Suppressor macrophage (primary cell): ENCODE results near the gene SVBP.

Experiments used
- DNase-seq, 4 experiments: peaks; one replicate each; pipeline ENCODE4 v3.0.0-alpha.2; 2020 to 2022

SVBP gene

DNA sequence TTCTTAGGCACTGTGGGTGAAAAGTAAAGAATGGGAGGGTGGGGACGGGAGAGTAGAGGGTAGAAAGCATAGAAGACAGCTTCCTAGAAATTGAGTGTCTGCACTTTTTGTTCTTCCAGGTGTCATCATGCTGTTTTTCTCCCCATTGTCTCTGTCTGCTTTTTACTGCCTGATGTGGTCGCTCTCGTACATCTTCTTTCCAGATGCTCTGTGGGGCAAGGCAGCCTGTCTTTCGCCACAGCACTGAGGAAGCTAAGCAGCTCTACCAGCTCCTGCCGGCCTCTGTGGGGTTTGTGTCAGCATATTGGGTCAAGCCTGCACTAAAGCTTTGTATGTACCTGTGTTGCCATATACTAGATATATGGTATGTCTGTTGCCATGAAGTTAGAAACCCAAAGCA, 19.2 kb downstream of the SVBP start:
- DNase-seq = no peak

DNA sequence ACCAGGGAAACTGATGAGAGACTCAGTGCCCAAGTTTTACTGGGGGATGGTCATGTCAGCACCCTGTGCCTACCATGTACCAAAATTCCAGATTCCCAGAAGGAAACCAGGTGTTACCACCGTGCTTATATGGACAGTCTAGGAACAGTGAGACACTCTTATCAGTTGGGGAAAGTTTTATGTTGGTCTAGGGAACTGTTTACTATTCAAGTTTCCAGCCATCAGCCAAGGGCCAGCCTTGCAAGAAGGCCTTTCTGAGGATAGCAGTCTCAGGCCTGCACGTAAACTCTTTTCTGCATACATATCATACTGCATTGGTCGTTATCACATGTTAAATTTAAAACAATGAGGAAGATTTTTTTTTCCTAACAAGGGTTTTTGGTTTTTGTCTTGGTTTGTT, 19.8 kb downstream of the SVBP start:
- DNase-seq = no peak

DNA sequence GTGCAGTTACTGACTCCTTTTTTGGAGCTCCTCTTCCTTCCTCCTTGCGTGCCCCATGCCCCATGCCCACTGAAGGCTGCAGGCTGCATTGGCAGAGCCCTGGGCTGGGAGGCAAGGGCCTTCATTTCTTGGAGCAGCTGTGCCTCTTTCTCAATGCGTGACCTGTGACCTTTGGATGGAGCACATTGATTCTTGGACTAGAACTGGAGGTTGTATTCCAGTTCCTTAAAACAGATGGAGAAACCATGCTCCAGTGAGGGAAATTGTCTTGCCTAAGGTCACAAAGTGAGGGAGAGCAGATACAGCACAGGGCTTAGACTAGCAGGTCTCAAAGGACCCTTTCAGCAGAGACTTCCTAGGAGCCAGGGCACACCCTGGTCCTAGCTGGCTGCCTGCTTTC, 23.4 kb downstream of the SVBP start:
- no peak for DNase-seq

DNA sequence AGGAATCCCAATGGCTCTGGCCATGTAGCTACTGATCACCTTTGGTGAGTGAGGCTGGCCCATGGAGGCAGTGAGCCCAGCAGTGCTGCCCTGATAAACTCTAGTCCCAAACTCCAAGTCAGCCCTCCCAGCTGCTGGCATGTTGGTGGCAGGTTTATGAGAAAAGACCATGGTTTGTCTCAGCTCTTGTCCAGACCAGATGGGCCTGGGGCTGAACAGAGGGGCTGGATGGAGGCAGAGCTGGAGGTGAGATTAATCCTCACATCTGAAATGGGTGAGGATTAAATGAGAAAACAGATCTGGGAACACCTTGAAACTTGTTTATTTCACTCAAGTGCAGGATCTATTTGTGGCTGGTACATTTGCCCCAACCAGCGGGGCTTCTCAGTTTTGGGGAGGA, 29.2 kb downstream of the SVBP start:
- DNase-seq = no peak

DNA sequence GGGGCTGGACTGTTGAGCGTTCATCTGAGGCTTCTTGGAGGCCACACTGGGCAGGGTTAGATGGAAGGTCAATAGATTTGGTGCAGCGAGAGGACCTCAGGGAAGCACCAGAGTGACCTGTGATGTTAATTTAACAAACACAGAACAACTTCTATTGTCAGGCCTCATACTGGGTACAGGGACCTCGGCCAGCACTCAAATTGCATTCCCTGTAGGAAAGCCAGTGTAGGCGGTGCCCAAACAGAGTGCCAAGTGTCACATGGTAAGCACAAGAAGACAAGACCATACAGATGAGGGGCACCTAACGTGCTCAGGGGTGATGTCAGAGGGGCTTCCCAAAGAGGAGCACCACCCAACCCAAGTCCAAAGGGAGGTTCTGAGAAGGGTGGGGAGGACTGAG, 31.1 kb downstream of the SVBP start:
- no peak for DNase-seq

DNA sequence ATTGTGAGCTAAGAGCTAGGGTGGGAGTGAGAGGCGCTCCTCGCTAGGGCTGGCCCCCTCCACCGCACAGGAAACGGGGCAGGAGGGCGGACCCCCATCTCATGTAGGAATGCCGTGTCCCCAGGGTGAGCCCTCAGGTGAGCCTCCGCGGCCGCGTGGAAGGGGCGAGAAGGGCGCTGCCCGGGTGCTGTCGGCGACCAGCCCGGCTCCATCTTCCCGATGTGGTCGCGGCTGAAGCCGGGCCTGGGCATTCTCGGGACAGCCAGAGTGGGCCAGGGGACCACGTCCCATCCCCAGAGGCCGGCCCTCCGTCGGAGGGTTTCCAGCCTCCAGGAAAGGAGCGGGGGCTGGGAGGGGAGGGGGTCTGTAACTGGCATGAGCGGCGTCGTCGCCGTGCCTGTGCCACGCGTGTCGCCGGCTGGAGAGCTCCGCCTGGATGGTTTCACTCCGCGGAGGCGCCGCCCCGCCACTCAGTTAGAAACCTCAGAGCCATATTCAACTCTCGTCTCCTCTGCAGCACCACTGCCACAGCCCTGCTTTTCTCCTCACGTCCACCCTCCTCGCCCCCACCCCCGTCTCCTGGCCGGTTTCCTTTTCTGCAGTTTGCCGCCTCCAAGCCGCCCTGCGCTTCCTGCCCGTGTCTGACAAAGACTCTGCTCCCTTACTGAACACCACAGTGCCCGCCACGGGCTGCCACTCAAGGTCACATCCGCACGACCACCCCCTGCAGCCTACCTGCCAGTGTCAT, 32.1 kb downstream of the SVBP start, which contains the start of gene TMEM269:
Gene TMEM269, plus strand, starts transcription at position 46 of the 748 bp plus-strand sequence. CDS start 4,903 bp downstream, outside the sequence.
- peak in 2 of 4 experiments; percentile 32 to 38 for DNase-seq

DNA sequence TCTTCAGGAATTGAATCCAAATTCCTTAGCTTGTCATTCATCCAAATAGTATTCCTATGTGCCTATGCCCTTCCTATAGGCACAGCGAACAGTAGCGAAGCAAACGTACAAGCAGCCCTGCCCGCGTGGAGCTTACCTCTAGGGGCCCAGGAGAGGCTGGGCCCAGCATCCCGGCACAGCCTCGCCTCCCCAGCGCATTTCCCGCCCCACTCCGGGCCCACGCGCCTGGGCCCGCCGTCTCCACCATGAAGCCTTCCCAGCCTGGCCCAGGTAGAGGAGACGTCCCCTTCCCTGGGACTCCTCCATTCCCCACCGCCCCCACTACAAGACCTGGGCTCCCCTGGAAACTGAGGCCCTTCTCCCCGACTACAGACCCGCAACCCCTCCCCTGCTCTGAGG, 32.7 kb downstream of the SVBP start:
- DNase-seq = no peak

DNA sequence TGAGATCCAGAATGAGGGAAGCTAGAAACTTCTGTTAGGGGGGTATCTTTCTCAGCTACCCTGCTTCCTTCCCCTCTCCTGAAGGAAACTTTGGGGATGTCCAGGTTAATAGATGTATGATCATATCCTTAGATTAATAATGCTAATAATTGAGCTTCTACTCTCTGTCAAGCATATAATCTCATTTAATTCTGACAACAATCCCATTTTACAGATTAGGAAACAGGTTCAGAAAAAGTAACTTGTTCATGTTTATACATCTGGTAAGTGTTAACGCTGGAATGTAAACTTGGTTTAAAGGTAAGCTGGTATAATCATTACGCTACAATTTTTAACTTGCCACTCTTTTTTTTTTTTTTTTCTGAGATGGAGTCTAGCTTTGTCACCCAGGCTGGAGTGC, 34.1 kb downstream of the SVBP start:
- DNase-seq = no peak

DNA sequence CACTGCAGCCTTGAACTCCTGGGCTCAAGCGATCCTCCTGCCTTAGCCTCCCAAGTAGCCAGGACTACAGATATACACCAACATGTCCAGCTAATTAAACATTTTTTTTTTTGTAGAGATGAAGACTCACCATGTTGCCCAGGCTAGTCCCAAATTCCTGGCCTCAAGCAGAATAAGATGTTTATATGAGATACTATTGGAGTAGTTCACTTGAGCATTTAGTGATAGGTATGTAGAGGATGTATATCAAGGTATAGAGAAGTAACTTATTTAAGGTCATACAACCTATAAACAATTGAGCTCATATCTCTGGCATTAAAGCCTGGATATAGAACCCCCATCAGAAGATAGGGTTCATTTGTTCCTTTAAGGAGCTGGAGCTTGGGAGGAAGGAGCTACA, 37.0 kb downstream of the SVBP start:
- DNase-seq = no peak

DNA sequence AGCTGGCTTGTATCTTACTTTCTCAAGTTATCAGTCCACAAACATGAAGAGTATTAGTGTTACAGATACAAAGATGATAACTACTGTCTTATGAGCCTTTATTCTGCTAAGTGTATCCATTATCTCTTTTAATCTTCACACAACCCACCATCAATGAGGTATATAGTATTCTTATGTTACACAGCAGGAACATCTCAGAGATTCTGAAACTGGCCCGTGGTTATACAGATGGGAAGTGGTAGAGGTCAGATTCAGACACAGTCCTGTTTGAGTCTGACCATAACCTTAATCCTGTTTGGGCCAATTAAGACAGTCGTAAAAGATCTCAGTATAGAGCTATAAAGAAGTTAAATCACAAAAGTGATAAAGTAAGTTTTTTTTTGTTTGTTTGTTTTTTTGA, 37.5 kb downstream of the SVBP start:
- DNase-seq = no peak

DNA sequence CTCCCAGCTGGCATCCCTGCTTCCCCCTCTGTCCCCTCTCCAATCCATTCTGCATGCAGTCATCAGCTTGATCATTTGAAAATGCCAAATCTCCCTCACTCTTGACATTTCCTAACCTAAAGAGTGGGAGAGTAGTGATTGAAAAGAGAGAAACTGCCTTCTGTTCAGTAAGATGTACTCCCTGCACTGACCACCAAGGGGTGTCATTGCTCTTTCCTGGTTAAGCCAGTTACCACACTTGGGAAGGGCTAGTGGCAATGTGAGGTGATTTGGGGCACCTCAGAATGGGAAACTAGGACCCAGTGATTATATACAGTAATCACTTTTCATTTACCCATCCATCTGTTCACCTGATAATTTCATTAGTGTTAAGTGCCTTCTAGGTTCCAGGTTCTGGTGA, 39.3 kb downstream of the SVBP start:
- DNase-seq = peak; percentile 50 to 63 (median 60)

DNA sequence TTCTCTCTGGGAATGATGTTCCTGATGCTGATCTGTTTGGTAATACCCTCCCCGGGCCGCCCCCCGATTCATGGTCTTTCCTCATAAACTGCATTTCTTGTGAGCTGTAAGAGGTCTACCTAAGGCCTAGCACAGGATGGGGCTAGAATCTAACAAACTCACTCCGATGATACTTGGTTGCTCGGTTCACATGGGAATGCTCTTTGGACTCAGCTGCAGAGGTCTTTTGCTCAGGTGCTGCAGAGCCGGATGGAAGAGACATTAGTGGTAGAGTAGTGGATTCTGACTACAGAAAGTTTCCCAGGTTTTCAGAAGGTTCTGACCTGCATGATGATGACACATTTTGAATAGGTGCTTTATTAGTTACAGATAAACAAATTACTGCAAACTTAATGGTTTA, 40.7 kb downstream of the SVBP start:
- DNase-seq = no peak

DNA sequence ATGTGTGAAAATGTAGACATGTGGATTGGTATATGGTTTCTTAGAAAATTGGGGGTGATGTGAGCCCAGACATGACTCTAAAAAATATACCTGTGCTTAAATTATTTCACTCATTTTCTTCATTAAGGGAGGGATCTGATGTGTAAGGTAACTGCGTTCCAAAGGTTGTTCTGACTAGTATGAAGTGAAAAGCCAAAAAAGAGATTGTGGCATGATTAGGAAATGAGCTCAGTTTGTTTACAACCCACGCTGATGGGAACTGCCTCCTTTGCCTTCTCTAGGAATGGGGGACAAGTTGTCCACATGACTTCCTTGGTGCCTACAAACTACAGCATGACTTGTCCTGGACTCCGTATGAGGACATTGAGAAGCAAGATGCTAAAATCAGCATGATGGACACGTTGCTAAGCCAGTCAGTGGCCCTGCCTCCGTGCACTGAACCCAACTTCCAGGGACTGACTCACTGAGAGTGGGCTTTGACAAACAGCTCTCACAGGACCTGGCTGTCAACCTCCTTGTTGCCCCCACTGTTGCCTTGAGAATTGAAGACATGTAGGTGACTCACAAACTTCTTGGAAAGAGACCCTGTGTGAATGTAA, 42.2 kb downstream of the SVBP start:
- DNase-seq = peak; percentile 68 to 86 (median 73)

DNA sequence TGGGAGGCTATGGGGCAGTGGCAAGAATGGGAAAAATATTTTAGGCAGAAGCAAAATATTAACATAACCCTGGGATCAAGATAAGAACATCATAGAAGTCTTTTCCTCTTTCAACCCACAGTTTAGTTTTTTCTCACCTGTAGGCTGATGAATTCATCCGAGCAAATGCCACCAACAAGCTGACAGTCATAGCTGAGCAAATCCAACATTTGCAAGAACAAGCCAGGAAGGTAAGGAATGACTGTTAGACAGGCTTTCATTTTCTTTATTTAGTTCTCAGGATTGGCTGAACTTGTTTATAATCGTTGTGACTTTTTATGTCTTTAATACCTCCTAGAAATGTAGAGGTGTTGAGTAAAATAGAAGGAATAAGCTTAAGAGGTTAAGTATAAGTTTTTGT, 43.8 kb downstream of the SVBP start:
- DNase-seq = no peak

DNA sequence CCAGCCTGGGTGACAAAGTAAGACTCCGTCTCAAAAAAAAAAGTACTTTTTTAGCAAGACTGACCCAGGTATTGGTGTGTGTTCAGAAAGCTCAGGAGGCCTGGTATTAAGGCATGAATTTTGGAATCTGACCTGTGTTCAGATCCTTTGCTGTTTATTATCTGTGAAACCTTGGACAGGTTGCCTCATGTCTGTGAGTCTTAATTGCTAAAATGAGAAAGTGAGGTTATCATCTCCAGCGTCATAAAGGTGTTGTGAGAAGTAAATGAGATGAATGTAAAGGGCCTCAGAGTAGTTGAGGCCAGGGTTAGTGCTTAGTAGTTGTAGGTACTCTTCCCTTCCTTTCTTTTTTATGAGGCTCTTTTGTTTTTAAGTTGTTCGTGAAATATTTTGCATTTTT, 47.4 kb downstream of the SVBP start:
- no peak for DNase-seq

DNA sequence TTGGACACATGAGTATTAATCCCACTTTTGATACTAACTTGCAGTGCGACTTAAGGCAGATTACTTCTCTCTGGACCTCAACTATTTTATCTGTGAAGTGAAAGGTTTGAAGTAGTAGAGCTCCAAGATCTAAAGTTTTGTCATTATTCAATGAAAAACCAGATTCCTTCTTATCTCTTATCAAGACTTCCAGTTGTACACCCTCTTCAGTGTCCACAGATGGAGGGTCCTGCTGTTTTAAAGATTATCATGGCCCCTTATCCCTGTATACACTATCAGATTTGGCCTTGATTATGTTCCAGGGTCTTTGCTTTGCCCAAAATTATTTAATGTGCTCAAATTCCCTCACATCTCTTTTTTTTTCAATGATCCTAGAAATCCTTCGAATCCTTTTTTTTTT, 49.0 kb downstream of the SVBP start:
- DNase-seq = no peak

DNA sequence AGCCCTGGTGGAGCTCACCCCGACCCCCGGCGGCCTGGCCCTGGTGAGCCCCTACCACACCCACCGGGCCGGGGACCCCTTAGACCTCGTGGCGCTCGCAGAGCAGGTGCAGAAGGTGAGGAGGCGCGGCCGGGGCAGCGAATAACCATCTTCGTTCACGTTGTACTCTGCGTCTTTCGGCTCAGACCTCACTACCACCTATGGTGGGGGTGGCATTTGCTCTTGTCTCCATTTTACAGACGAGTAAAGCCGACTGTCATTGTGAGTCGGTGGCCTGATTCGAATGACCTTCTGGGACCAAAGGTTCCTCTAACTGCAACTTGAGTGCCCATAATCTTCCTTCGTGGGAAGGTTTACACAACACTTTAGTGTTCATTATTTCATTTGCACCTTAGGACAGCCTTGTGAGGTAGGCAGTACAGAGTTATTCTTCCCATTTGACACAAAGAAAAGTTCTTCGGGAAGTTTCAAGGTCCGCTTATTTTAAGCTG, 49.6 kb downstream of the SVBP start:
- DNase-seq = peak; percentile 30 to 54 (median 41)

DNA sequence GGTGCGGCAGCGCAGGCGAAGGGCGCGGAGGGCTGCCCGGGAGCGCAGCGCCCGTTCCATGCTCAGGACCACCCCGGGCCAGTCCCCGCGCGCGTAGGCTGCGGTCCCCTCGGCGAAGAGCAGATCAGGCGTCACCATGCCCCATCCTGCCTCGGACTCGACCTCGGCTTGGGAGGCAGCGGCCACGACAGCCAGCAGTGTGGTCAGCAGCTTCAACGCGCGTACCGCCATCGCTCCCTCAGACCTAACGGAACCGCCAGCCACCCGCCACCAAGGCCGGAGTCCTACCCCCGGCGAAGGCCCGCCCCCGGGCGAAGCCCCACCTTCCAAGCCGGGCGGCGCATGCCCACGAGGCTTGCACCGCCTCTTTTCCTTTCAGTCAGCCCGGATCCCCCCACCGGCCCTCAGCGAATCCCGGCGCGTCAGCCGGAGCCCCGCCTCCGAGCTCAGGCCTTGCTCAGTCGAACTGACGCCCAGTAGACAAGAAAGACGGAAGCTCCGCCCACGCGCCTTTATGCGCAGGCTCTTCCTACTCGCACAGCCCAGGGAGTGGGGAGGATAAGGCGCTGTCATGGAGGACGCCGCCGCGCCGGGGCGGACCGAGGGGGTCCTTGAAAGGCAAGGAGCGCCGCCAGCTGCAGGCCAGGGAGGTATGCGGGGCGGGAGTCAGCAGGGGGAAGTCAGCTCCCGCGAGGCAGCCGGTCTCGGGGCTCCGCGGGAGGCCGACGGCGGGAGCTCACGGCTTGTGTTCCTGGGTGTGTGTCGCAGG, 50.3 kb downstream of the SVBP start, which contains the start of the genes C1orf50 and P3H1:
Gene C1orf50, plus strand, starts transcription at position 509 of the 769 bp plus-strand sequence. Its CDS starts 63 bp downstream, at position 572.
Gene P3H1, minus strand, starts transcription at position 288 of the 769 bp plus-strand sequence. Its CDS starts 57 bp downstream, at position 231.
- peak; percentile 100 for DNase-seq

DNA sequence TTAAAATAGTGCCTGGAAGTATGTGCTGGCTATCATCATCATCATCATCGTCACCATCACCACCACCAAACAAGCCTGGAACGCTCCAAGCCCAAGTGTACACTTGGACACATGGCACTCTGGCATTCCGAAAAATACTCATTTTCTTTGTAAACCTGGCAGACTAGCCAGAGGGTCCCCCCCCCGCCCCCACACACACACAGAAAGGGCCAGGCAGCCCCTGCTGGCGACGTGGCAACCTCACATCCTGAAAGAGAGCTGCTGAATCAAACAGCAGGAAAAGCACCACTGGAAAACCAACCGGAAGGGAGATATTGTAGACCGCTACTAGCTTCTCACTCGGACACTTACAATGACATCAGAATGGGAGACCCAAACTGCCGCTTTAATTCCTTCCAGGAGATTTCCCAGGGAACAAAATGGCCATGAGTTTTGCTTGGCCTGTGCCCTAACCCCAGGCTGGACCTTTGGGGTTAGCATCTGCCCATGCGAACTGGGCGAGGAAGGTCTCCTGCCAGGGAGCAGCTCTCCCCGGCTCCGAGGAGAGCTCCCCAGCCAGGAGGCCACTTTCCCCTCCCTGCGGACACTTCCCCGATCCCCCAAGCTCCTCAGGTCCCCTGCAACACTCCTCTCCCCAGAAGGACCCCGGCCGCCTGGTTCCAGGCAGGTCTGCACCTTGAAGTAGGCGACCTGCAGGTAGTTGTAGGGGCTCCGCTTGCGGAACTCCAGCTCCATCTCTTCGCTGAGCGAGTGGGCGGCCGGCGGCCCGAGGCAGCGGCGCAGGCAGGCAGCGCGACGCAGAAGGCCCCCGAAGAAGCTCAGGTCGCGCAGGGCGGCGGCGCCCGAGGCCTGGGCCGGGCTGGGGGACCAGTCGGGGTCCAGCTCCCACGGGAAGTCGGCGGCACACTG, 51.1 kb downstream of the SVBP start:
- peak; percentile 24 to 69 (median 54) for DNase-seq

DNA sequence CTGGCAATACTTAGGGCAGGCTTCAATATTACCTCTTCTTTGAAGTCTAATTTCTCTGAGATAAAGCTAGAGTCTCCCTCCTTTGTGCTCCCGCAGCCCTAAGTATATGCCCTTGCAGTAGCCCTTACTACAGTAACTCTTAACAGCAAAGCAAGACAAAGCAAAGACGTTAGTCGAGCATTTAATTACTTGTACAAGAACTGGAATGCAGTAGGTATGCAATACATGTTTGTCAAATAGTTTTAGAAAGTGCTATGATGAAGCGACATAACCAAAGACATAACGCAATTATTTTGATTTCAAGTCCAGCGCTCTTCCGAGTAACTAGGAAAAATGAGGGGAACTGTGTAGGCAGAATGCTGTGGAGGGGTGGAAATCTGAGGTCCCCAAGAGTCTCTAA, 51.9 kb downstream of the SVBP start:
- DNase-seq = no peak

DNA sequence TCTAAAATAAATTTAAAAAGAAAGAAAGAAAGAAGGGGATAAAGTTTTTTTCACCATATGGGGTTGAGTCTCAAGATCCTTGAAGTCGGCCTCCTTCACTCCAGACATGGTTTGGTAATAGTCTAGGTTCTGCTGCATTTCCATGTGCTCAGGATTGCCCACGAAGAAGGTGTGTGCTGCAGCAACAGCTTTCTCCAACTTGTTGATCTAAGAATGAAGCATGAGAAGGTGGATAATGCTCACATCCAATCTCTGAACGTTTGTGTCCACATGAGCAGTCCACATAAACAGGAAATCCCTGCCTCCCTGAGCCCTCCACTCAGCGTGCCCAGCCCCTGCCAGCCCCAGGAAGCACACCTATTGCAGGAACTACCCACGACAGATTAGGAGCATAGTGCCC, 54.9 kb downstream of the SVBP start:
- no peak for DNase-seq

DNA sequence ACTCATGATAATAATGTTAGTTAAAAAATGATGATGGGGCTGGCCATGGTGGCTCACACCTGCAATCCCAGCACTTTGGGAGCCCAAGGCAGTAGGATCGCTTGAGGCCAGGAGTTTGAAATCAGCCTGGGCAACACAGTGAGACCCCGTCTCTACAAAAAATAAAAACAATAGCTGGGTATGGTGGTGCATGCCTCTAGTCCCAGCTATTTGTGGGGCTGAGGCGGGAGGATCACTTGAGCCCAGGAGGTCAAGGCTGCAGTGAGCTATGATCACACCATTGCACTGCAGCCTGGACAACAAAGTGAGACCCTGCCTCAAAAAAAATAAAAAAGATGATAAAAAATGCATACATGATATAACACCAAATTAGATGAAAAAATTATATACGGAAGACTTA, 55.6 kb downstream of the SVBP start:
- DNase-seq = no peak
